ENCODE measurements around the gene KLHL34.

KLHL34 gene

DNA sequence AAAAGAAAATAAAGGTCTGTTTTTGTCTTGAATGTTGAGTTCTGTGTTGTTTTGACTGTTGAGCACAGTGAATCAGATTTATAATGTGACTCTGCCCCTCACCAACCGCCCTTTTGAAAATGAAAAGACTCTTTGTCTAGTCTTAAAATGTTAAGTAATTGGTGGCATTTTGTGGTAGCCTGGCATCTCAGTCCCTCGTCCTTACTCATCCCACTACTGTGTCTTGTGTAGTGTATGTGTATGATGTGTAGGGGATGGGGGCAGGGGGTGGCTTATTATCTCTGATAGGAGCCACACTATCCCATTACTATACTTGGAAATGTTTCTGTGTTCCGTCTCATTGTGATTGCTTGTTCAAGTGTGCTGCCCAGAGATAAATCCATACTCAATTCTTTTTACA is 12.2 kb downstream of the KLHL34 start:
- H3K4me1 ChIP-seq (ENCODE audit: control insufficient read depth, insufficient read depth, low read length) = no peaks in the 10 kb centered on the region
- no peak overlapping the region for H3K4me3 ChIP-seq (ENCODE audit: low read depth, low read length)
- H3K36me3 ChIP-seq (ENCODE audit: control insufficient read depth, insufficient read depth, low read length) = no peaks in the 10 kb centered on the region
- H3K9me3 ChIP-seq (ENCODE audit: control insufficient read depth, insufficient read depth, low read length) = no peaks in the 10 kb centered on the region
- H3K27me3 ChIP-seq (ENCODE audit: control insufficient read depth, insufficient read depth, low read length) = no peaks in the 10 kb centered on the region
- H3K9ac ChIP-seq (ENCODE audit: low read depth, low read length) = no peak overlapping the region

DNA sequence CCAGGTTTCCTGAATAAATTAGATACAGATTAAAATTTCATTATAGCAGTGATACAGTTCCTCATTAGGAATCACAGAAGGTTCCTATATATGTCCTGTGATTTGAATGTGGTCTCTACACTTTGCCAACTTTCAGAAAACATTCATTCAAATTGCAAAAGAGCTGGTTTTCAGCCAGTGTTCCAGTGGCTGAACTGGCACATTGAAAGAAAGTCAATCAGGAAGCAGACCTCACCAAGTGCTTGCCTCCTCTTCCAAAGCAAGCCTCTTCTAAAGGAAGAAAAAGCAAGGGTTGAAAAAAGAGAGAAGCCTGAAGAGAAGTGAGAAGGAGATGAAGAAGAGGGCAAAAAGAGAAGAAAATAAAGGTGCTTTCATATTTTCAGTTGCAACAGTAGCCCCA is 12.7 kb downstream of the KLHL34 start:
- Histone ChIP-seq H3K9ac (ENCODE audit: low read depth, low read length) (no peak overlapping the region), H3K9me3 (ENCODE audit: control insufficient read depth, insufficient read depth, low read length) (no peaks in the 10 kb centered on the region), H3K4me3 (ENCODE audit: low read depth, low read length) (no peak overlapping the region), H3K27me3 (ENCODE audit: control insufficient read depth, insufficient read depth, low read length) (no peaks in the 10 kb centered on the region), H3K36me3 (ENCODE audit: control insufficient read depth, insufficient read depth, low read length) (no peaks in the 10 kb centered on the region), H3K4me1 (ENCODE audit: control insufficient read depth, insufficient read depth, low read length) (no peaks in the 10 kb centered on the region)

GRCh38 chrX:21639775-21640174 is 18.4 kb downstream of the KLHL34 start:
- H3K9ac ChIP-seq (ENCODE audit: low read depth, low read length) = no peak overlapping the region
- H3K9me3 ChIP-seq (ENCODE audit: control insufficient read depth, insufficient read depth, low read length) = no peaks in the 10 kb centered on the region
- H3K4me1 ChIP-seq (ENCODE audit: control insufficient read depth, insufficient read depth, low read length) = peaks cover 6% of the 10 kb centered on the region
- H3K27me3 ChIP-seq (ENCODE audit: control insufficient read depth, insufficient read depth, low read length) = no peaks in the 10 kb centered on the region
- no peaks in the 10 kb centered on the region for H3K36me3 ChIP-seq (ENCODE audit: control insufficient read depth, insufficient read depth, low read length)
- H3K4me3 ChIP-seq (ENCODE audit: low read depth, low read length) = no peak overlapping the region

DNA sequence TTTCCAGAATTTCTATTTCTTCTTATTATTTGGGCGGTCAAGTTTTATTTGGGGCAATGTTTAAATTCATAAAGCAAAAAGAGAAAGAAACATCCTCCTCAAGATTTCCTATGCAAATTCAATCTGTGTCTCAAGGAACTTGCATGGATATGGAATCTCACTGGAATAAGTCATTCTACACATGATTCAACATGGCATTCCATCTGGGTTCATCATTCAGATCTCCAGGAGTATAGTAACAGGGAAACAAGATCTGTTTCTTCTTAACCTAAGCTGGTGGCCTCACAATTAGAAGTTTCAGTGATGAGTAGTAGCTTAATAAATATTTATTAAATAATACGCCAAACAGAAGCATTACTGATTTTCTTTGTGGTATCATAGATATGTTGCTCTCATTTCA is 19.8 kb downstream of the KLHL34 start:
- Histone ChIP-seq H3K9ac (ENCODE audit: low read depth, low read length) (no peak overlapping the region), H3K36me3 (ENCODE audit: control insufficient read depth, insufficient read depth, low read length) (no peaks in the 10 kb centered on the region), H3K27me3 (ENCODE audit: control insufficient read depth, insufficient read depth, low read length) (no peaks in the 10 kb centered on the region), H3K4me3 (ENCODE audit: low read depth, low read length) (no peak overlapping the region), H3K9me3 (ENCODE audit: control insufficient read depth, insufficient read depth, low read length) (no peaks in the 10 kb centered on the region), H3K4me1 (ENCODE audit: control insufficient read depth, insufficient read depth, low read length) (peaks cover 6% of the 10 kb centered on the region)

GRCh38 chrX:21632027-21632426 is 26.1 kb downstream of the KLHL34 start:
- no peaks in the 10 kb centered on the region for H3K27me3 ChIP-seq (ENCODE audit: control insufficient read depth, insufficient read depth, low read length)
- H3K4me1 ChIP-seq (ENCODE audit: control insufficient read depth, insufficient read depth, low read length) = no peaks in the 10 kb centered on the region
- no peak overlapping the region for H3K4me3 ChIP-seq (ENCODE audit: low read depth, low read length)
- H3K9me3 ChIP-seq (ENCODE audit: control insufficient read depth, insufficient read depth, low read length) = no peaks in the 10 kb centered on the region
- no peaks in the 10 kb centered on the region for H3K36me3 ChIP-seq (ENCODE audit: control insufficient read depth, insufficient read depth, low read length)
- no peak overlapping the region for H3K9ac ChIP-seq (ENCODE audit: low read depth, low read length)

- Histone ChIP-seq H3K9me3 (ENCODE audit: control insufficient read depth, insufficient read depth, low read length) (no peaks in the 10 kb centered on the region), H3K36me3 (ENCODE audit: control insufficient read depth, insufficient read depth, low read length) (no peaks in the 10 kb centered on the region), H3K4me1 (ENCODE audit: control insufficient read depth, insufficient read depth, low read length) (no peaks in the 10 kb centered on the region), H3K4me3 (ENCODE audit: low read depth, low read length) (no peak overlapping the region), H3K9ac (ENCODE audit: low read depth, low read length) (no peak overlapping the region), H3K27me3 (ENCODE audit: control insufficient read depth, insufficient read depth, low read length) (no peaks in the 10 kb centered on the region)
Observed at GRCh38 chrX:21623778-21624501, 34.2 kb downstream of the KLHL34 start.

DNA sequence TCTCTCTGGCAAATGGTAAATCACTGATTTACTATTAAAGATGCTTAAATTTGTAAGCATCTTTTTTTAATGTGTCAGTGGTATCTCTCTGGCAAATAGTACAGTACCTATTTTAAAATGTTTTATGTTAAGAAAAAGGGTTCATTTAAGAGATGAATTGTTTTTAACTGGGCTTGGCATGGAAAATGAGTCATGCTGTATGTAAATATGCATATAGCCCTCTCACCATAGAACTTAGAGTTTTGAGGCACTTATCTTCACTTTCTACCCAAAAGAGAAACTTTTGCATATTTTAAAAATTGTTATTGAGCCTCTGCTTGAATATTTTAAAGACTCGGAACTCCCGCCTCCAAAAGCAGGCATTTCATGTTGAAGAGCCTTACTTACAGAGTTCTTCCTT is 37.9 kb downstream of the KLHL34 start:
- H3K36me3 ChIP-seq (ENCODE audit: control insufficient read depth, insufficient read depth, low read length) = no peaks in the 10 kb centered on the region
- no peaks in the 10 kb centered on the region for H3K4me1 ChIP-seq (ENCODE audit: control insufficient read depth, insufficient read depth, low read length)
- H3K4me3 ChIP-seq (ENCODE audit: low read depth, low read length) = no peak overlapping the region
- H3K9me3 ChIP-seq (ENCODE audit: control insufficient read depth, insufficient read depth, low read length) = no peaks in the 10 kb centered on the region
- no peak overlapping the region for H3K9ac ChIP-seq (ENCODE audit: low read depth, low read length)
- H3K27me3 ChIP-seq (ENCODE audit: control insufficient read depth, insufficient read depth, low read length) = no peaks in the 10 kb centered on the region

DNA sequence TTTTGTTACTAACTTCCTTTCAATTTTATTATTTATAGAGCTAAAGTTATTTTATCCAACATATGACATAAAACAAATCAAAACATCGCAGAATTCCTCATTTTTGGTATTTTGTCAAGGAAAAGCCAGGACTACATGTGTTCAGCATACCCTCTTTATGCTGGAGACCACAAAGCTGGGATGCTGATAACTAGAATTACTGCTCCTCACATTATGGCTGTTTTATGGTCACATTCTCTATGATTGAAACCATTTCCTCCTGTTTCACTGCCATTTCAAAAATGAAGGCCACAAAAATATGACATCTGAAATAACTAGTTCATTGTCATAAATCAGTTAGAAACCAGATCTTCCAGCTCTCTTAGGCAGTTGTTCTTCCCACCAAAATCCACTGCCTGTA is 41.7 kb downstream of the KLHL34 start:
- Histone ChIP-seq H3K4me1 (ENCODE audit: control insufficient read depth, insufficient read depth, low read length) (no peaks in the 10 kb centered on the region), H3K9ac (ENCODE audit: low read depth, low read length) (no peak overlapping the region), H3K4me3 (ENCODE audit: low read depth, low read length) (no peak overlapping the region), H3K36me3 (ENCODE audit: control insufficient read depth, insufficient read depth, low read length) (no peaks in the 10 kb centered on the region), H3K27me3 (ENCODE audit: control insufficient read depth, insufficient read depth, low read length) (no peaks in the 10 kb centered on the region), H3K9me3 (ENCODE audit: control insufficient read depth, insufficient read depth, low read length) (no peaks in the 10 kb centered on the region)

GRCh38 chrX:21612154-21612553 is 46.0 kb downstream of the KLHL34 start:
- peaks cover 5% of the 10 kb centered on the region for H3K36me3 ChIP-seq (ENCODE audit: control insufficient read depth, insufficient read depth, low read length)
- no peaks in the 10 kb centered on the region for H3K4me1 ChIP-seq (ENCODE audit: control insufficient read depth, insufficient read depth, low read length)
- no peak overlapping the region for H3K4me3 ChIP-seq (ENCODE audit: low read depth, low read length)
- H3K9ac ChIP-seq (ENCODE audit: low read depth, low read length) = no peak overlapping the region
- H3K9me3 ChIP-seq (ENCODE audit: control insufficient read depth, insufficient read depth, low read length) = no peaks in the 10 kb centered on the region
- H3K27me3 ChIP-seq (ENCODE audit: control insufficient read depth, insufficient read depth, low read length) = no peaks in the 10 kb centered on the region

DNA sequence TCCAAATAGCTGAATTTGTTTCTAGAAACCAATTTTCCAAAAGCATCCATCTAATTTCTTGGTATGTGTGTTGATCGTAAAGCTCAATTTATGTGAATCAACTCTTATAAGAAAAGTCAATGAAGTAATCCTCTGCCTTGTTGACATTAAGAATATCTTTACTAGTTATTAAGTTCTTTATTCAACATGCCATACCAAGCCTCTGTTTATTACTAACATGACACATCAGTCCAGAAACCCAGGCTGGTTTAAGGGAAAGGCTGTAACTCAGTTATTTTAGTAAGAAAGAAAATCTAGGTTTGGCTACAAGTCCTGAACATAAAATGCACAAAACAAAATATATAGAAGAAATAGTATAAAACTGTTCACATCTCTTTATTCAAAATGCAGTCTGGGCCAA is 48.0 kb downstream of the KLHL34 start:
- Histone ChIP-seq H3K4me3 (ENCODE audit: low read depth, low read length) (no peak overlapping the region), H3K4me1 (ENCODE audit: control insufficient read depth, insufficient read depth, low read length) (no peaks in the 10 kb centered on the region), H3K36me3 (ENCODE audit: control insufficient read depth, insufficient read depth, low read length) (peaks cover 5% of the 10 kb centered on the region), H3K9me3 (ENCODE audit: control insufficient read depth, insufficient read depth, low read length) (no peaks in the 10 kb centered on the region), H3K9ac (ENCODE audit: low read depth, low read length) (no peak overlapping the region), H3K27me3 (ENCODE audit: control insufficient read depth, insufficient read depth, low read length) (no peaks in the 10 kb centered on the region)

- Histone ChIP-seq H3K9ac (ENCODE audit: low read depth, low read length) (no peak overlapping the region), H3K27me3 (ENCODE audit: control insufficient read depth, insufficient read depth, low read length) (no peaks in the 10 kb centered on the region), H3K4me1 (ENCODE audit: control insufficient read depth, insufficient read depth, low read length) (no peaks in the 10 kb centered on the region), H3K4me3 (ENCODE audit: low read depth, low read length) (no peak overlapping the region), H3K9me3 (ENCODE audit: control insufficient read depth, insufficient read depth, low read length) (no peaks in the 10 kb centered on the region), H3K36me3 (ENCODE audit: control insufficient read depth, insufficient read depth, low read length) (peaks cover 5% of the 10 kb centered on the region)
Observed at GRCh38 chrX:21606002-21606401, 52.1 kb downstream of the KLHL34 start.
